IMR-90 (cell line): Measurements from ENCODE around the gene SFT2D3. TPM values are rescaled to one million over a fixed set of nuclear protein-coding genes. Genes with fewer than 3 reads are reported as not detected.

Experiments
- ATAC-seq: fragments of 200-7000 bp; cut with Tn5 transposase; 2 replicates; pipeline ENCODE4 v1.9.1; 2020; ENCODE audit warnings: low read depth, mild to moderate bottlenecking, moderate library complexity
- BruUV-seq: library from RNA; stranded (reverse); fragments of 400-500 nt; replicated peaks from 2 replicates; lab custom pipeline; 2021; lab: Mats Ljungman, UMichigan
- CTCF ChIA-PET: fragments of 300-600 bp; formaldehyde crosslinking; extraction: SDS; loops from one replicate; lab custom pipeline; 2021; ENCODE audit warnings: antibody characterized with exemption; lab: Yijun Ruan, JAX
- POLR2A ChIA-PET: fragments of 300-600 bp; sonication (Branson Sonifier 250); formaldehyde crosslinking; loops from one replicate; lab custom pipeline; 2022; ENCODE audit warnings: antibody characterized with exemption; ENCODE audit not compliant: unreplicated experiment; lab: Charles Lee
- DNase-seq: peaks from one replicate; pipeline ENCODE4 v3.0.0; 2013
- H2AFZ ChIP-seq: replicated peaks from 2 replicates; pipeline ENCODE3; 2013; ENCODE audit warnings: low read length, mild to moderate bottlenecking; ENCODE audit not compliant: poor library complexity
- H2AK5ac ChIP-seq: 2 replicates; pipeline ENCODE4 v1.6.1; 2013; ENCODE audit warnings: low read depth, low read length, inconsistent platforms
- H2AK9ac ChIP-seq: replicated peaks from 2 replicates; pipeline ENCODE3; 2013; ENCODE audit warnings: mild to moderate bottlenecking, low read depth, low read length, moderate library complexity; ENCODE audit not compliant: poor library complexity
- H2BK120ac ChIP-seq: 2 replicates; pipeline ENCODE4 v1.6.1; 2013; ENCODE audit warnings: low read depth, low read length, inconsistent platforms
- H2BK15ac ChIP-seq: 3 replicates; pipeline ENCODE4 v1.6.1; 2013; ENCODE audit warnings: low read depth, low read length, inconsistent platforms
- H2BK20ac ChIP-seq: 2 replicates; pipeline ENCODE4 v1.6.1; 2013; ENCODE audit warnings: low read depth, mild to moderate bottlenecking, inconsistent platforms, low read length, moderate library complexity
- H2BK5ac ChIP-seq: 2 replicates; pipeline ENCODE4 v1.6.1; 2013; ENCODE audit warnings: mild to moderate bottlenecking, low read depth, low read length, inconsistent platforms; ENCODE audit not compliant: poor library complexity, severe bottlenecking
- H3K14ac ChIP-seq: replicated peaks from 2 replicates; pipeline ENCODE4 v1.6.1; 2013; ENCODE audit warnings: low read depth, low read length, inconsistent platforms
- H3K18ac ChIP-seq: 2 replicates; pipeline ENCODE4 v1.6.1; 2013; ENCODE audit warnings: low read depth, low read length, control low read depth
- H3K23ac ChIP-seq: 2 replicates; pipeline ENCODE4 v1.6.1; 2013; ENCODE audit warnings: low read depth, low read length, inconsistent platforms
- H3K27ac ChIP-seq: 2 replicates; pipeline ENCODE4 v1.5.1; 2013; ENCODE audit warnings: mild to moderate bottlenecking, control low read depth, low read length; ENCODE audit not compliant: insufficient read depth
- H3K27me3 ChIP-seq: 2 replicates; pipeline ENCODE4 v1.6.1; 2013; ENCODE audit warnings: low read length; ENCODE audit not compliant: control insufficient read depth, insufficient read depth
- H3K36me3 ChIP-seq: 2 replicates; pipeline ENCODE4 v1.6.1; 2013; ENCODE audit warnings: low read length, mixed read lengths; ENCODE audit not compliant: control insufficient read depth, insufficient read depth
- H3K4ac ChIP-seq: 2 replicates; pipeline ENCODE4 v1.6.1; 2013; ENCODE audit warnings: low read depth, low read length, inconsistent platforms
- H3K4me1 ChIP-seq: 2 replicates; pipeline ENCODE4 v1.6.1; 2013; ENCODE audit warnings: low read length, mixed read lengths; ENCODE audit not compliant: control insufficient read depth, insufficient read depth
- H3K4me2 ChIP-seq: 2 replicates; pipeline ENCODE4 v1.6.1; 2013; ENCODE audit warnings: low read depth, mild to moderate bottlenecking, control low read depth, low read length, moderate library complexity
- H3K4me3 ChIP-seq: 2 replicates; pipeline ENCODE4 v1.5.1; 2013; ENCODE audit warnings: low read depth, mild to moderate bottlenecking, control low read depth, low read length, moderate library complexity; ENCODE audit not compliant: insufficient read depth
- H3K56ac ChIP-seq: 2 replicates; pipeline ENCODE4 v1.6.1; 2013; ENCODE audit warnings: low read length, inconsistent platforms; ENCODE audit not compliant: insufficient read depth; ENCODE audit errors: extremely low read depth
- H3K79me1 ChIP-seq, 2 experiments: 2 replicates each; pipeline ENCODE4 v1.6.1; 2013; ENCODE audit warnings: low read length in 2 of 2, inconsistent platforms in 1 of 2, low read depth in 1 of 2
- H3K9ac ChIP-seq: 2 replicates; pipeline ENCODE4 v1.6.1; 2013; ENCODE audit warnings: low read depth, low read length, control low read depth
- H3K9me1 ChIP-seq: 2 replicates; pipeline ENCODE4 v1.6.1; 2013; ENCODE audit warnings: low read length, inconsistent platforms; ENCODE audit not compliant: insufficient read depth
- H3K9me3 ChIP-seq: 2 replicates; pipeline ENCODE4 v1.6.1; 2013; ENCODE audit warnings: low read length; ENCODE audit not compliant: control insufficient read depth, insufficient read depth
- H4K20me1 ChIP-seq: 2 replicates; pipeline ENCODE4 v1.6.1; 2013; ENCODE audit warnings: low read length, inconsistent platforms; ENCODE audit not compliant: insufficient read depth
- H4K5ac ChIP-seq: 2 replicates; pipeline ENCODE4 v1.6.1; 2013; ENCODE audit warnings: mild to moderate bottlenecking, low read depth, low read length, control low read depth
- H4K8ac ChIP-seq, 2 experiments: 2 replicates each; pipeline ENCODE4 v1.6.1; 2013; ENCODE audit warnings: low read depth in 2 of 2, low read length in 2 of 2, control low read depth in 1 of 2, inconsistent platforms in 1 of 2
- H4K91ac ChIP-seq: 2 replicates; pipeline ENCODE4 v1.6.1; 2013; ENCODE audit warnings: low read depth, low read length, inconsistent platforms; ENCODE audit not compliant: insufficient read depth
- POLR2A ChIP-seq: IDR thresholded peaks from 2 replicates; pipeline ENCODE4 v1.6.1; 2012; ENCODE audit warnings: mild to moderate bottlenecking, low read depth, low read length
- RCOR1 ChIP-seq: IDR thresholded peaks from 2 replicates; pipeline ENCODE4 v1.6.1; 2012; ENCODE audit warnings: mild to moderate bottlenecking, low read length, improper control_type of control experiment; ENCODE audit not compliant: insufficient replicate concordance
- dilution Hi-C: fragments of 300-500 bp; cut with HindIII; formaldehyde crosslinking; loops from one replicate; pipeline ENCODE4 v1.14.3; 2018; ENCODE audit warnings: low sequenced_read_pairs; ENCODE audit not compliant: unreplicated experiment
- in situ Hi-C: fragments of 300-500 bp; cut with MboI; formaldehyde crosslinking; loops from 3 replicates; pipeline ENCODE4 v1.14.3; 2019; ENCODE audit warnings: low sequenced_read_pairs, inconsistent platforms, mixed read lengths
- intact Hi-C: fragments of 100-400 bp; cut with micrococcal nuclease; formaldehyde crosslinking; loops from 2 replicates; pipeline ENCODE4 v1.10.0; 2022
- polyA plus RNA-seq, 3 experiments: library from polyadenylated mRNA; depleted of rRNA; stranded (reverse); fragments of >200 nt; gene quantifications; 2 replicates each; pipeline ENCODE4 v1.2.3, GENCODE V29; 2012; ENCODE audit warnings: low replicate concordance in 1 of 3
- total RNA-seq: library from RNA; depleted of rRNA; stranded (reverse); fragments of >200 nt; gene quantifications from 2 replicates; pipeline ENCODE4 v1.2.3, GENCODE V29; 2012
- TF ChIP-seq, protein P1 (sequence below): fragments of 150-350 bp; IDR thresholded peaks from 2 replicates; pipeline ENCODE4 v1.6.1; 2016; ENCODE audit warnings: low read depth, mild to moderate bottlenecking, low read length, moderate library complexity, borderline replicate concordance

SFT2D3 gene
- total and polyA plus RNA-seq, 2 of the 4 experiments (the other 2 are of a cell fraction), result 2.5 to 3.1 TPM

DNA sequence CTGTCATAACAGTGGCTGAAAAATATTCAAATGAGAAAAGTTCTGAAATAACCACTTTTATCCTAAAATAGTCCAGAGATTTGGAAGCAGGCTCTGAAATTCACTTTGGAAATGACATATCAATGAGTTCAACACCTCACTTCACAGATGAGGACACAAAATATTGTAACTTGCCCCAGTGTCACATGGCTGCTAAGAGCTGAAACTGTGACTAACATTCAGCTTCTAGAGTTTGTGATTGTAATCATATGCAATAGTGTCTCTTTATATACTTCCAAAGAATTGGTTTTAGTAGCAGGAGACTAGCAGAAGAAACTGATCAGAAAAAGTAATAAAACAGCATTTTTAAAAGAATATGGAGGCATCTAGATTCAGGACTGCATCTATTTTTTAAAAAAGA, 52.1 kb downstream of the SFT2D3 start:
- Histone ChIP-seq H2BK20ac (no peak overlapping the region), H4K5ac (no peak overlapping the region), H4K20me1 (no peaks in the 10 kb centered on the region), H3K14ac (no peak overlapping the region), H3K4ac (no peak overlapping the region), H3K27ac (no peak overlapping the region), H2BK5ac (no peak overlapping the region), H3K9ac (no peak overlapping the region), H2AFZ (no peak overlapping the region), H3K27me3 (no peaks in the 10 kb centered on the region), H2AK5ac (no peak overlapping the region), H3K4me1 (peaks cover 2% of the 10 kb centered on the region; the same call in 1 of the 2 replicates), H3K56ac (no peak overlapping the region), H3K9me1 (peaks cover 10% of the 10 kb centered on the region; the same call in 1 of the 2 replicates), H3K36me3 (peaks cover 7% of the 10 kb centered on the region), H3K79me1 (peaks cover 7 to 25% of the 10 kb centered on the region in 2 experiments), H2BK120ac (no peak overlapping the region), H3K9me3 (no peaks in the 10 kb centered on the region), H3K4me2 (no peak overlapping the region), H3K4me3 (no peak overlapping the region), H2AK9ac (no peak overlapping the region), H4K8ac (no peak overlapping the region), H3K23ac (no peak overlapping the region), H3K18ac (no peak overlapping the region), H4K91ac (no peak overlapping the region), H2BK15ac (no peak overlapping the region)
- no peak for DNase-seq
- TF ChIP-seq, protein P1, sequence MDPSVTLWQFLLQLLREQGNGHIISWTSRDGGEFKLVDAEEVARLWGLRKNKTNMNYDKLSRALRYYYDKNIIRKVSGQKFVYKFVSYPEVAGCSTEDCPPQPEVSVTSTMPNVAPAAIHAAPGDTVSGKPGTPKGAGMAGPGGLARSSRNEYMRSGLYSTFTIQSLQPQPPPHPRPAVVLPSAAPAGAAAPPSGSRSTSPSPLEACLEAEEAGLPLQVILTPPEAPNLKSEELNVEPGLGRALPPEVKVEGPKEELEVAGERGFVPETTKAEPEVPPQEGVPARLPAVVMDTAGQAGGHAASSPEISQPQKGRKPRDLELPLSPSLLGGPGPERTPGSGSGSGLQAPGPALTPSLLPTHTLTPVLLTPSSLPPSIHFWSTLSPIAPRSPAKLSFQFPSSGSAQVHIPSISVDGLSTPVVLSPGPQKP, result no peak
- TF ChIP-seq POLR2A (no peak), RCOR1 (no peak)
- BruUV-seq, result no TSS peak
- POLR2A ChIA-PET, result no interaction called here
- in situ Hi-C loops (no loop called here), dilution Hi-C loops (no loop called here), intact Hi-C loops (no loop called here)
- ATAC-seq, result no peak
- CTCF ChIA-PET, result no interaction called here
